Mammary epithelial cell (primary cell): ENCODE results near the gene ADGRG4.

Source experiments
- CTCF ChIP-seq, 2 donors: IDR thresholded peaks in 1 of 2; conservative IDR thresholded peaks in 1 of 2; 2 replicates each; pipeline ENCODE4 v1.5.1; 2011 to 2012; ENCODE audit warnings: inconsistent platforms in 2 of 2, low read length in 2 of 2, mild to moderate bottlenecking in 2 of 2, control low read depth in 1 of 2, low read depth in 1 of 2; ENCODE audit not compliant: insufficient read depth in 1 of 2; ENCODE audit errors: extremely low read depth in 1 of 2
- EZH2 ChIP-seq: IDR thresholded peaks from 2 replicates; pipeline ENCODE4 v1.6.1; 2012; ENCODE audit warnings: low read length, inconsistent platforms, borderline replicate concordance

GRCh38 chrX:136291824-136292223 is 8.9 kb upstream of the ADGRG4 start:
- TF ChIP-seq CTCF (conservative IDR thresholded peaks at IDR 0.05 in 1 of 2, IDR thresholded peaks at IDR 0.05 in 1 of 2; ENCODE audit: extremely low read depth in 1 of 2, insufficient read depth in 1 of 2, low read depth in 1 of 2, low read length in 2 of 2) (no peak), EZH2 (no peak)
